Endodermal cell (in vitro differentiated cells): Measurements from ENCODE around the gene TESK2. TPM values are rescaled to one million over a fixed set of nuclear protein-coding genes. Genes with fewer than 3 reads are reported as not detected.
A peak's percentile ranks its signal among the peaks of the same experiment; 100 is the strongest.

Experiments
- DNase-seq: peaks from one replicate; pipeline ENCODE4 v3.0.0-alpha.2; 2017
- H3K27ac ChIP-seq: 2 replicates; pipeline ENCODE4 v1.5.1; 2013; ENCODE audit warnings: mild to moderate bottlenecking, low read depth, low read length, moderate library complexity
- H3K27me3 ChIP-seq: 2 replicates; pipeline ENCODE4 v1.6.1; 2013; ENCODE audit warnings: mild to moderate bottlenecking, low read length, moderate library complexity; ENCODE audit not compliant: insufficient read depth, control insufficient read depth, poor library complexity, severe bottlenecking
- H3K36me3 ChIP-seq: 2 replicates; pipeline ENCODE4 v1.7.0; 2013; ENCODE audit warnings: mild to moderate bottlenecking, low read length, moderate library complexity; ENCODE audit not compliant: control insufficient read depth, insufficient read depth
- H3K4me1 ChIP-seq: one replicate; pipeline ENCODE4 v1.7.0; 2013; ENCODE audit warnings: low read length; ENCODE audit not compliant: control insufficient read depth, insufficient read depth
- H3K4me3 ChIP-seq: 2 replicates; pipeline ENCODE4 v1.5.1; 2013; ENCODE audit warnings: mild to moderate bottlenecking, low read length, moderate library complexity
- H3K9ac ChIP-seq: 2 replicates; pipeline ENCODE4 v1.6.1; 2013; ENCODE audit warnings: mild to moderate bottlenecking, low read length, moderate library complexity; ENCODE audit not compliant: poor library complexity, severe bottlenecking; ENCODE audit errors: extremely low read depth
- H3K9me3 ChIP-seq: 2 replicates; pipeline ENCODE4 v1.6.1; 2013; ENCODE audit warnings: mild to moderate bottlenecking, low read length, moderate library complexity; ENCODE audit not compliant: control insufficient read depth
- H3K27ac Mint-ChIP-seq: 2 replicates; pipeline ENCODE4 v1.8.0; 2020; ENCODE audit warnings: mixed read lengths
- H3K27me3 Mint-ChIP-seq: 2 replicates; pipeline ENCODE4 v1.8.0; 2021; ENCODE audit warnings: mild to moderate bottlenecking, mixed read lengths; ENCODE audit not compliant: insufficient read depth
- H3K36me3 Mint-ChIP-seq: 2 replicates; pipeline ENCODE4 v1.8.0; 2020; ENCODE audit warnings: low read depth, mixed read lengths
- H3K4me1 Mint-ChIP-seq: 2 replicates; pipeline ENCODE4 v1.8.0; 2020; ENCODE audit warnings: mixed read lengths
- H3K4me3 Mint-ChIP-seq: 2 replicates; pipeline ENCODE4 v1.8.0; 2020; ENCODE audit warnings: mild to moderate bottlenecking, moderate library complexity, mixed read lengths
- H3K9me3 Mint-ChIP-seq: 2 replicates; pipeline ENCODE4 v1.8.0; 2020; ENCODE audit warnings: mild to moderate bottlenecking, mixed read lengths
- CTCF ChIP-seq: fragments of 200-600 bp; sonication (generic); conservative IDR thresholded peaks from 2 replicates; pipeline ENCODE4 v1.5.0; 2021; ENCODE audit warnings: antibody characterized with exemption, mild to moderate bottlenecking
- WGBS, 2 experiments: methylation state at CpG; one replicate each; pipeline versions ENCODE4 v1.1.5 to v1.1.7; 2013; ENCODE audit warnings: missing lambda C conversion rate in 2 of 2, mixed read lengths in 1 of 2; ENCODE audit not compliant: insufficient coverage in 1 of 2, insufficient read length in 1 of 2; 5-methylcytosine and 5-hydroxymethylcytosine counted together
- total RNA-seq, 2 donors: library from RNA; stranded (reverse); fragmentation: NEBNext Ultra II Directional in 1 of 2; extraction: Animal tissue kit (Norgen Biotek cat#: 25700) in 1 of 2; gene quantifications; 2 replicates in 1 of 2; 3 replicates in 1 of 2; pipeline ENCODE4 v1.2.1, GENCODE V29; 2021

The TESK2 gene
- total RNA-seq, 2 donors from 2014 or later = 9.7 to 10.3 TPM

- no peak overlapping the region for H3K27ac ChIP-seq
- no peak overlapping the region for H3K4me3 ChIP-seq
- no peaks in the 10 kb centered on the region for H3K4me1 ChIP-seq
- DNase-seq = no peak
- Mint-ChIP-seq H3K9me3 (no peaks in the 10 kb centered on the region), H3K27me3 (no peaks in the 10 kb centered on the region), H3K4me1 (peaks cover 2% of the 10 kb centered on the region), H3K4me3 (no peak overlapping the region), H3K27ac (no peak overlapping the region), H3K36me3 (peaks cover 1% of the 10 kb centered on the region)
- H3K36me3 ChIP-seq = no peaks in the 10 kb centered on the region
- H3K27me3 ChIP-seq = no peaks in the 10 kb centered on the region
- no peak for TF ChIP-seq CTCF
- 83 to 98% methylated on average over 2 of the region's 2 CpGs for WGBS, 2 experiments
- no peaks in the 10 kb centered on the region for H3K9me3 ChIP-seq
- H3K9ac ChIP-seq = no peak overlapping the region
Observed at GRCh38 chr1:45353685-45354084, 137.3 kb downstream of the TESK2 start.

- Mint-ChIP-seq H3K4me3 (no peak overlapping the region), H3K27me3 (no peaks in the 10 kb centered on the region), H3K4me1 (peaks cover 2% of the 10 kb centered on the region), H3K9me3 (no peaks in the 10 kb centered on the region), H3K36me3 (peaks cover 1% of the 10 kb centered on the region), H3K27ac (no peak overlapping the region)
- no peaks in the 10 kb centered on the region for H3K9me3 ChIP-seq
- no peaks in the 10 kb centered on the region for H3K27me3 ChIP-seq
- no peak for TF ChIP-seq CTCF
- H3K36me3 ChIP-seq = no peaks in the 10 kb centered on the region
- no peaks in the 10 kb centered on the region for H3K4me1 ChIP-seq
- H3K9ac ChIP-seq = no peak overlapping the region
- 88 to 96% methylated on average over 4 to 5 of the region's 5 CpGs for WGBS, 2 experiments
- no peak for DNase-seq
- H3K27ac ChIP-seq = no peak overlapping the region
- H3K4me3 ChIP-seq = no peak overlapping the region
Observed at GRCh38 chr1:45351508-45351907, 139.5 kb downstream of the TESK2 start.

DNA sequence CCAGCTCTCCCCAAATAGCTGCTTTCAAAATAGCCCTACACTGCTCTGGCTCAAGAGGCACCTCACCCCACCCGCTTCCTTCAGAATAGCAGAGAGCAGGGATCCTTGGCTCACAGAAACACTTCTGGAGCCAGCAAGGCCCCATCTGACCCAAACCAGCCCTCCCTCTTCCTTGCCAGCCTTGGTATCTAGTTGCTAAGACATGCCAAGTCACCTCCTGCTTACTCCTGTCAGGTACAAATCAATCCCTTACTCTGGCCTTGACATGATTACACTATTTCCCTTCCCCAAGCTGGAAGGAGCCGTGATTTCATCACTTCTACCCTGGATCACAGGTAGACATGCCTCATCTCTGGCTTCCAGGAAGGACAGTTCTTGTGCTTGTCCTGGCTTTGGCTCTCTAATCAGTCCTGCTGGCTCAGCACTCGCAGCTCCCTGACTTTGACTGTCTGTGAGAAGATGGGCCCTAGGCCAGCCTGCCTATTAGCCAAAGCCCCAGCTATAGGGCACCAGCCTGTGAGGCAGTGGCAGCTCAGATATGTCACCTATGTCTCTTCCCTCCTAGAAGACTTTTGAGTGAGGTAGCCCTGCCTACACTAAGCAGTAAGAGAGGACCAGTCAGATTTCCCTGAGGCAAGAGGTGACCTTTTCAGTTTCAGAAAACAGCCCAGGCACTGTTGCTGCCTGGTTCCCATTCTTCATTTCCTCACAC is 141.8 kb downstream of the TESK2 start:
- no peak overlapping the region for H3K27ac Mint-ChIP-seq
- DNase-seq = peak; percentile 51
- WGBS, 2 experiments = 83 to 90% methylated on average over 1 to 3 of the region's 3 CpGs

More for the DNA sequence above, 141.8 kb downstream of the TESK2 start:
- Mint-ChIP-seq H3K4me3 (no peak overlapping the region), H3K9me3 (no peaks in the 10 kb centered on the region), H3K36me3 (peaks cover 13% of the 10 kb centered on the region), H3K27me3 (no peaks in the 10 kb centered on the region), H3K4me1 (no peaks in the 10 kb centered on the region)
- no peaks in the 10 kb centered on the region for H3K9me3 ChIP-seq
- H3K27ac ChIP-seq = no peak overlapping the region
- TF ChIP-seq CTCF = no peak
- H3K4me1 ChIP-seq = no peaks in the 10 kb centered on the region
- peaks cover 13% of the 10 kb centered on the region for H3K36me3 ChIP-seq
- no peak overlapping the region for H3K4me3 ChIP-seq
- H3K27me3 ChIP-seq = no peaks in the 10 kb centered on the region
- H3K9ac ChIP-seq = no peak overlapping the region
